Effector memory CD4-positive, alpha-beta T cell (primary cell): ENCODE measurements around the gene ARL5A.
A peak's percentile ranks its signal among the peaks of the same experiment; 100 is the strongest.

Source experiments
- DNase-seq, 3 donors: peaks; one replicate each; pipeline ENCODE4 v3.0.0-alpha.2; 2020
- H3K27ac ChIP-seq: 2 replicates; pipeline ENCODE4 v1.7.0; 2013; ENCODE audit warnings: mild to moderate bottlenecking, low read length, moderate library complexity; ENCODE audit not compliant: insufficient read depth, poor library complexity, severe bottlenecking
- H3K27me3 ChIP-seq: replicated peaks from 2 replicates; pipeline ENCODE4 v1.7.0; 2013; ENCODE audit warnings: mild to moderate bottlenecking, low read length; ENCODE audit not compliant: insufficient read depth, control insufficient read depth, poor library complexity, severe bottlenecking
- H3K36me3 ChIP-seq: 2 replicates; pipeline ENCODE4 v1.7.0; 2013; ENCODE audit warnings: mild to moderate bottlenecking, low read length, moderate library complexity; ENCODE audit not compliant: control insufficient read depth, insufficient read depth
- H3K4me1 ChIP-seq: 2 replicates; pipeline ENCODE4 v1.7.0; 2013; ENCODE audit warnings: low read length, mild to moderate bottlenecking; ENCODE audit not compliant: control insufficient read depth, insufficient read depth, poor library complexity, severe bottlenecking
- H3K4me3 ChIP-seq: 2 replicates; pipeline ENCODE4 v1.7.0; 2013; ENCODE audit warnings: low read length, low read depth, mild to moderate bottlenecking; ENCODE audit not compliant: insufficient read depth, poor library complexity, severe bottlenecking
- H3K9me3 ChIP-seq: 2 replicates; pipeline ENCODE4 v1.7.0; 2013; ENCODE audit warnings: mild to moderate bottlenecking, low read length, moderate library complexity; ENCODE audit not compliant: control insufficient read depth

ARL5A gene

DNA sequence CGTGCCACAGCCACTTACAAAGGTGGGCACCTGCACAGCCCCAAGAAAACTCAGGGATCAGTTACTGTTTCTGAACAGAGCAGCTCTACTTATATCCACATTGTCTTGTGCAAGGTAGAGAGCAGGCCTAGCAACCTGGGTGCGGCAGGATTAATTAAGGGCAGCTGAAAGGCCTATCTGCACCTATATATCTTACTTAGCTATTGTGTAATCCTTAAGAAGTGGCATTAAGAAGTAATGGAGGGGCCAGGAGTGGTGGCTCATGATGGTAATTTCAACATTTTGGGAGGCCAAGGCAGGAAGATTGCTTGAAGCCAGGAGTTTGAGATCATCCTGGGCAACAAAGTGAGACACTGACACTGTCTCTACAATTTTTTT, 12.8 kb upstream of the ARL5A start:
- H3K27me3 ChIP-seq = no peaks in the 10 kb centered on the region
- no peak overlapping the region for H3K27ac ChIP-seq
- no peaks in the 10 kb centered on the region for H3K9me3 ChIP-seq
- no peaks in the 10 kb centered on the region for H3K36me3 ChIP-seq
- no peak for DNase-seq
- H3K4me1 ChIP-seq = no peaks in the 10 kb centered on the region
- no peak overlapping the region for H3K4me3 ChIP-seq

DNA sequence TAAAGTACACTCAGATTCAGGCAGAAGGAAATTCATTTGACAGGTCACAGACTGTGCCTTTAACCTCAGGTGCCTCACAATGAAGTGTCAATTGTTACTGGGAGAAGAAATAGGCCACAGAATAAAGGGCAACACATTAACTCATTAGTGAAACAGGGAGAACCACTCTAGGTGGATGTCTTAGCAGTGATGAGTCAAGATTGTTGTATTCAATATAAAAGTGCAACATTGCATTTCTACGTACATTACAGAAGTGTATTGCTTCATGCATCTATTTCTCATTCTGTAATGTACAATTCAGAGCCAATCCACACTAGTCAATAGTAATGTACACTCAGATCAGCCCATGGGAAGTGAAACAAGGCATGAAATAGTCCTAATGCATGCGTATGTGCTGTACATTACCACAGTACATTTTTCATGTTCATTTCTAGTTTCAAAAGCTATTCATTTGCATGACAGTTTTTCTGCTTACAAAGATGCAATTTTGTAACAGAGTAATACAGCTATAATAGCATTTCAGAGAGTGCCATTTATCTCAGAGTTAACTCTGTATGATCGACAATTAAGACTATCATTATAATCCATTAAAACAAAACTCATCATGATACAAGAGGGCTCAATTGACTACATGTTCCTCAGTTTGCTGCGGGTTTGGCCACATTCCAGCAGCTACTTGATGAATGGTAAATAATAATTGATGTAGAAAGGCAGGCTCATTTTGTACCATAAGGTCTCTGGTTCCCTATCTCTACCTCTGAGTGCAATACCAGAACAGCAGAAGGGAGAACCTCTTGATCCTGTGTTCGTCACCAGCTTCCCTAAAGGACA, 12.2 kb upstream of the ARL5A start:
- Histone ChIP-seq H3K36me3 (no peaks in the 10 kb centered on the region), H3K4me1 (no peaks in the 10 kb centered on the region), H3K4me3 (no peak overlapping the region), H3K27me3 (no peaks in the 10 kb centered on the region), H3K27ac (no peak overlapping the region), H3K9me3 (no peaks in the 10 kb centered on the region)
- DNase-seq = no peak

DNA sequence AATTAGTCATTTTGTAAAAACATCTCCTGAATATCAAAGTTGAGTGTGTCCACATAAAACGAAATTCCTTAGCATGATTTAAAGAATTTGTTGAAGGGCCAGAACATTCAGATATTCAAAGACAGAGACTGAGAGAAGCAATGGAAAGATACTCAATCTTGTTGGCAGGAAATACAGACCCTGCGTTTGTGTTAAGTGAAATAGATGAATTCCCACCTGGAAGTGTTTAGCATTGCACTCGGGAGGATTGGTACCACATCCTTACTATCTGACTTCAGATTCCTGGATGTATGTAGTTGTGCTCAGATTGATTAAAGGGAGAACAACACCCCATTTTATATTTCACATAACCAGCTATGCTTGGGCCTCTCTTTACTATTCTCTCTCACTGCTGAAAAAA, 9.7 kb upstream of the ARL5A start:
- H3K27me3 ChIP-seq = no peaks in the 10 kb centered on the region
- no peak overlapping the region for H3K27ac ChIP-seq
- H3K4me3 ChIP-seq = no peak overlapping the region
- H3K9me3 ChIP-seq = no peaks in the 10 kb centered on the region
- no peaks in the 10 kb centered on the region for H3K36me3 ChIP-seq
- no peaks in the 10 kb centered on the region for H3K4me1 ChIP-seq
- no peak for DNase-seq

DNA sequence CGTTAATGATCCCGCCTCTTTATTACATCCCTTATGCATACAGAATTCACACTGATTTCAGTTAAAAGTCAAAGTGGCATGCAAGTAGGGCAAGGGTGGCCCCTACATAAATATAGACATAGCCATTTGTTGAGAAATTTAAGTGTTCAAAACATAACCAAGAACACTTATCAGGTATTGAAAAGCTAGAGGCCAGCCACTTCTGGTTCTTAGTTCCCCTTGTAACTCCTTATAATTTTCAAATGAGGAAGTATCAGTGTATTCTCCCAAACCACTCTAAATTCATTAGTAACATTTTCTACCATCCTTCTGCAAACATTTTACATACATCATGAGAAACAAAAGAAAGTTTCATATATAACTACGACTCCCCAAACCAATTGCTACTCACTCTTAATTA, 5.8 kb upstream of the ARL5A start:
- H3K9me3 ChIP-seq = no peaks in the 10 kb centered on the region
- no peaks in the 10 kb centered on the region for H3K36me3 ChIP-seq
- no peaks in the 10 kb centered on the region for H3K4me1 ChIP-seq
- H3K27ac ChIP-seq = no peak overlapping the region
- no peaks in the 10 kb centered on the region for H3K27me3 ChIP-seq
- DNase-seq = no peak
- no peak overlapping the region for H3K4me3 ChIP-seq

DNA sequence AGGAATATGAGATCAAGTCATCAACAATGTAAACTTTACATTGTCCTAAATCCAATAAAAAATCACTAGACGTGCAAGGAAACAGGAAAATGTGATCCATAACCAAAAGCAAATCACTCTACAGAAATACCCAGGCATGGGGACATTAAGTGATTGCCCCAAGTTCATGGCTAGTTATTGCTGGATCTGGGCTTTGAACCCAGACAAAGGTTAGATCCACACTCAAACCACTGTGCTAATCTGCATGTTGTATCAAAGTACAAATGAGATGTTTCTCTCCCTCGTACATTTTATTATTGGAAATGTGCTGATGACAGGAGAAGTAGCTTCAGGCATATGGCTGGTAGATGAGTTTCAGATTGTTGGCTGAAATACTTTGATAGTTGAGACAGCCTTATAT, 2.7 kb upstream of the ARL5A start:
- no peak for DNase-seq
- Histone ChIP-seq H3K27ac (no peak overlapping the region), H3K27me3 (no peaks in the 10 kb centered on the region)

DNA sequence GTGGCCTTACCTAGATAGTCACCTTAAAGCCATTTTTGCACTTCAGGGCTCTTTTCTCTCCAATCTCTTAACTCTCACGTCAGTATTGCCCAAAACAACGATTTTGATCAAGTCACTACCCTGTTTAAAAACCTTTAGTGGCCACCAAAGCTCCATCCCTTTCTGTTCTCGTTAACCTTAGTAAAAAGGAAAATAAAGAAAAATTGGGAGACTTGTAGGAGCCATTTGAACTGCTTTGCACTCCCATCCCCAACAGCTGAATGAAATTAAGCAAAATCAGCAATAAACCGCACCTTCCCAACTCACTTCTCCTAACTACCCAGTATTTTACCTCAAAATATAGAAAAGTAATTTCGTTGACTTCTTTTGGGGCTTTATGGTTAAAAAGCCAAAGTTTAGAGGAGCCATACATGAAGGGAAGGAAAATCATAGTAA, 686 bp upstream of the ARL5A start:
- no peaks in the 10 kb centered on the region for H3K27me3 ChIP-seq
- H3K36me3 ChIP-seq = no peaks in the 10 kb centered on the region
- peak overlapping the region; percentile 73 for H3K27ac ChIP-seq
- H3K9me3 ChIP-seq = no peaks in the 10 kb centered on the region
- DNase-seq = no peak
- H3K4me3 ChIP-seq = peak overlapping the region; percentile 91
- H3K4me1 ChIP-seq = peaks cover 14% of the 10 kb centered on the region

More for the DNA sequence above, 2.7 kb upstream of the ARL5A start:
- Histone ChIP-seq H3K4me3 (no peak overlapping the region), H3K36me3 (no peaks in the 10 kb centered on the region), H3K9me3 (no peaks in the 10 kb centered on the region), H3K4me1 (peaks cover 14% of the 10 kb centered on the region)

DNA sequence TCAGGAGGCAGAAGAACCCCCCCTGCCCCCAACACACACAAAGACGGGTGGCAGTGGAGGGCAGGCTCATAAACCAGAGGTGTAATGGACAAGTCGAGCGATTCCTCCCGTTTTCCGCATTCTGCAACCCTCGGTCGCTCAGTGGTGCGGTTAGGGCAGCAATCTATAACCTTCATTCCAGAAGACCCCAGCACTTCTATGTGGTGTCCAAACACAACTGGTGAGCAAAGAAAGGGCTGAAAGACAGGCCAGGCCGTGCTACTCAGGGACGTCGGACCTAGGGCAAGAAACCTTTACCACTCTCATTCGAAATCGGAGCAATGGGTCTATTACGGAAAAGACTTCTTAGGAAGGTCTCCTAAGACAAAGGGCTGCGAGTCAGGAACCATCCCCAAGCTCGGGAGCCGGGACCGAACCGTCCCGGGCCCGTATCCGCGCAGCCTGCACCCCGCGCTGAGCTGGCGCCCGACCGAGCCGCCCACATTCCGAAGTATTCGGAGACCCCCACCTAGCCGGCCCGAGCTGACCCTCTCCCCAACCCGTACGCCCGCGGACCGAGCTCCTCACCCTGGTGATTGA, 568 bp downstream of the ARL5A start:
- peak in 1 of 3 donors; percentile 6 for DNase-seq
- Histone ChIP-seq H3K4me1 (peaks cover 14% of the 10 kb centered on the region), H3K9me3 (no peaks in the 10 kb centered on the region), H3K4me3 (peak overlapping the region; percentile 91), H3K27ac (peak overlapping the region; percentile 73), H3K36me3 (no peaks in the 10 kb centered on the region), H3K27me3 (no peaks in the 10 kb centered on the region)

DNA sequence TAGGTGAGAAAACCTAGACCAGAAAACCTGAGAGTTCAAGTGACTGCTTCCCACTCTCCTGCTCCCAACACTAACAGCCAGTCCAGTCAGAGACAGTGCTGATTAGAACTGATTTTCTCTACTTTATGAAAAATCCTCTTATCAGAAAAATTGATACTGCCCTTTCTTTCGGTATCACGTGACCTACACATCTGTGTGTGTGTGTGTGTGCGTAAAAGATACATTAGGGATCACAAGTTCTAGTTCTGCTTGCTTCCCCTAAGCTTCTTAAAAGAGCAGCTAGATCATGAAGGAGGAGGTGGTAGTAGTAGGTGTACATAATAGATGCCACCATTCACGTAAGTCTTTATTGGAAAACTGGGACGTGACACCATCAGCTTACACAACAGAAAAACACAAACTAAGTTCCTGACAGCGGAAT, 1.5 kb downstream of the ARL5A start:
- Histone ChIP-seq H3K27me3 (no peaks in the 10 kb centered on the region), H3K27ac (no peak overlapping the region), H3K4me3 (peak overlapping the region; percentile 91), H3K4me1 (peaks cover 14% of the 10 kb centered on the region), H3K36me3 (no peaks in the 10 kb centered on the region), H3K9me3 (no peaks in the 10 kb centered on the region)
- no peak for DNase-seq

DNA sequence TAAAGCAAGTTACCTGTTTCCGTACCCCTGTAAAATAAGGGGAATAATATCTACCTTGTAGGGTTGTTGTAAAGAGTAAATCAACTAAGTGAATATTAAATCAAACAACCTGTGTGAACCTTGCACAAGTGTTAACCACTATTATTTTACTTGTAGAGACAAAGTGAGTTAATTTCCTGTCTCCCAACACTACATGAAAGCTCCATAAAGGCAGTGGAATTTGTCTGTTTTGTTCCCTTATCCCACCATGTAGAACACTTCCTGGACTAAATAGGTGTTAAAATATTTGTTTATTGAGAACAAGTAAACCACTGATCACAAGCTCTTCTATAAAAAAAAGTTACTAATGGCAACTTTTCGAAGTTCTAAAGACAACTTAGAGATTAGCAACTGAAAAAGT, 3.3 kb downstream of the ARL5A start:
- Histone ChIP-seq H3K36me3 (no peaks in the 10 kb centered on the region), H3K27ac (no peak overlapping the region), H3K4me3 (no peak overlapping the region), H3K9me3 (no peaks in the 10 kb centered on the region), H3K27me3 (no peaks in the 10 kb centered on the region), H3K4me1 (peaks cover 14% of the 10 kb centered on the region)
- DNase-seq = no peak

DNA sequence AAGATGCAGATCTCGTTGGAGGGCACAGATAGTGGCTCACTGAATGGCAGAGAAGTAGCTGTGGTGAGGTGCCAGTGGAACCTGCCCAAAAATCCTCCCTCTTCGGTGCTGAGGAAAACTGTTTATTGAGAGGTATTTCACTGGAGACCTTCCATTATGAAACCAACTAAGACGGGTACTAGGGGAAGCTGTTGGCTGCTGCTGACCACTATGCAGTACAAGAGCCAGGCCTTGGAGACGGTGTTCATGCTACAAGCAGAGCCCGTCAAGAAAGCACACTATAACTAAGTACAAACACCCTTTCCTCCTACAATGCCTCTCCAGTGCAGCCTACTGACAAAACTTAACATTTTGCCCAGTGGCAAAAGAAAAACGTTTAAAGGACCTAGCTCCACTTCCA, 4.6 kb downstream of the ARL5A start:
- no peak for DNase-seq
- H3K4me1 ChIP-seq = peaks cover 12% of the 10 kb centered on the region
- H3K36me3 ChIP-seq = no peaks in the 10 kb centered on the region
- H3K4me3 ChIP-seq = no peak overlapping the region
- no peak overlapping the region for H3K27ac ChIP-seq
- no peaks in the 10 kb centered on the region for H3K27me3 ChIP-seq
- no peaks in the 10 kb centered on the region for H3K9me3 ChIP-seq
